ENCODE results near the gene SGSM2.

The SGSM2 gene

DNA sequence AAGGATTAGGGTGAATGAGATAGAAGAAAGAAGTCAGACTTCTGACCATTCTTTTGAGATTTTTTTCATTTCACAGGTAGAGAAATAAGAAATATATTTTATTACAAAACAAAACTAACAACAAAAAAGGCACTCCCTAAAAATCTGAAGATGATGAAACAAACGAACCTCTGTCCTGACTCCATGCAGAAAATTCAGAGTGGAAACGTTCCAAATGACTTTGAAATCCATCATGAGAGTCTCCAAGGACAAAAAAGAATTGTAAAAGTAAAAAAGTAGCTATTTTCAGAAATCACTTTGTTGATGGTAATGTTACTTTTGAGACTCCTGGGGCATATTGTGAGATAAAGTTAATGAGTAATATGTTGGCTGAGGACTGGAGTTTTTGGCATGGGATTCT, 89.9 kb downstream of the SGSM2 start:
- no peak for DNase-seq

DNA sequence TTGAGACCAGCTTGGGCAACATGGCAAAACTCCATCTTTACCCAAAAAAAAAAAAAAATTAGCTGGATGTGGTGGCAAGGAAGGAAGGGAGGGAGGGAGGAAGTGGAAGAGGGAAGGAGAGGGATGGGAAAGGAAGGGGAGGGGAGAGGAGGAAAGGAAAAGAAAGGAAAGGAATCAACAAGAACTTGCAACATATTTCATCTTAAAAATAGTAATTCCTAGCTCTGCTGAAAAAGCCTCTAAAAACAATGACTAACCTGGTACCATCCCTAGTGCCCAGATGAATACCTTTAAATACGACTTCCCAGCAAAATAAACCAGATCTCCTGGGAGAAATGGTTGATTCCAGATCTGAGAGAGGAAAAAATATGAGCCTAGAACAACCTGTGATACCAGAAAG, 90.6 kb downstream of the SGSM2 start:
- DNase-seq = no peak

All from fibroblast of skin of back (primary cell).